Limb (tissue), 2 donors: ENCODE results near the gene RERE.

ENCODE experiments used
- DNase-seq, 2 donors: peaks; one replicate each; pipeline ENCODE4 v3.0.0-alpha.2; 2016; ENCODE audit errors: extremely low spot score in 2 of 2

Gene RERE

DNA sequence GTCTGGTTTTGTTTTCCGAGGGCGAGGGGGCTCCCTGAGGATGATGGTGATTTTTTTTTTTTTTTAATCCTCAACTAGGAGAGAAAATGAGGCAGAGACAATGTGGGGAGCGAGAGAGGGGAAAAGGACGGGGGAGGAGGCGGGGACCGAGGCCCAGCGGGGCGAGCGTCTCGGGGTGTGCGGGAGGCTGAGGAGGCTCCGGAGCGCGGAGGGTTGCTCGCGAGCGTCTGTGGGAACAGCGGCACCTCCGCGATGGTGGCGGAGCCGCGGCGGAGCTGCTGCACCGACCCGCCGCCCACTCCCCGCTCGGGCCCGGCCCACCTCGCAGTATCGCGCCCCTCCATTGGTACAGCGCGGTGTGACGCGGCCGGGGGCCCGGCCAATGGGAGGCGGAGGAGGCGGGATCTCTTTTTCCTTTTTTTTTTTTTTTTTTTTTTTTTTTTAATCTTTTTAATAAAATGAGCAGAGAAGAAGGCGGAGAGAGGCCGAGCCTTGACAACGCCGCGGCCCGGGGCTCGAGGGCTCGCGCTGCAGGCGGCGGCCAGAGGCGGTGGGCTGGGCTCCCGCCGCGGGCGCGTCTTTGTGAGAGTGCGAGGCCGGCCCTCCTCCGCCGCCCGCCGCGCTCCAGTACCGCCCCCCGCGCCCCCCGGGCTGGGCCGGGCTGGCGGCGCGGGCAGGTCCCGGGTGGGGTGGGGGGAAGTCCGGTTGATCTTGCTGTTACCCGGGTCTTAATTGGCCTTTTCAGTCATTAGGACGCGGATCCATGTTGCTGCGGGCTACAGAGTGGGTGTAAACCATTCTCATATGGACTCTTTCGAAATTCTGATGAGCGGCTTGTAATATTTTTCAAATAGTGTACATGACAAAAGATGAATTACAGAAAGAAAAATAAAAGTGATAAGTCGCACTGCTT is at the start of gene RERE:
Gene RERE (minus strand): TSS at position 229 of the 913 bp plus-strand sequence.
- DNase-seq = peak; percentile 90 to 99

GRCh38 chr1:8866792-8867415 is 49.5 kb upstream of the RERE start:
- DNase-seq = no peak

DNA sequence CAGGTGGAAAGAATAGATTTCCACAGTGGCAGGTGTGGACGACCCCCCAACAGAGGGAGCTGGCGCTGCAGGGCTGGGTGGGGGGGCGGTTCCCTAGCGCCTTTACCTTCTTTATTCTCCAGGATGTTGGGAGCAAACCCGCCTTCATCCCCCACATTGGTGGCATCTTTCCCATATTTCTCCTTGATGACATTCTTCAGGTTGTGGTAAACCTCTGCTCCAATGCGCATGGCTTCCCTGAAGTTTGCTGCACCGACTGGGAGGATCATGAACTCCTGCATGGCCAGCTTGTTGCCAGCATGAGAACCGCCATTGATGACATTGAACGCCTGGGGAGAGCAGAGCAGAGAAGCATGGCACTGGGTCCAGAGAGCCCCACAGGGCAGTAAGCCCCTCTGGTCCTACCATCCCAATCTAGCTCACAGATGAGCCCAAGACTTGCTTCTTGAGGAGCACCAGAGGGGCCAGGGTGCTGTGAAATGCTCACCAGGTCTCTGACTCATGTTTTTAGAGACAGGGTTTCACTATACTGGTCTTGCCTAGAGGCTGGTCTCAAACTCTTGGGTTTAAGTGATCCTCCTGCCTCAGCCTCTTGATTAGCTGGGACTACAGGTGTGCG is 48.8 kb upstream of the RERE start:
- DNase-seq = no peak

DNA sequence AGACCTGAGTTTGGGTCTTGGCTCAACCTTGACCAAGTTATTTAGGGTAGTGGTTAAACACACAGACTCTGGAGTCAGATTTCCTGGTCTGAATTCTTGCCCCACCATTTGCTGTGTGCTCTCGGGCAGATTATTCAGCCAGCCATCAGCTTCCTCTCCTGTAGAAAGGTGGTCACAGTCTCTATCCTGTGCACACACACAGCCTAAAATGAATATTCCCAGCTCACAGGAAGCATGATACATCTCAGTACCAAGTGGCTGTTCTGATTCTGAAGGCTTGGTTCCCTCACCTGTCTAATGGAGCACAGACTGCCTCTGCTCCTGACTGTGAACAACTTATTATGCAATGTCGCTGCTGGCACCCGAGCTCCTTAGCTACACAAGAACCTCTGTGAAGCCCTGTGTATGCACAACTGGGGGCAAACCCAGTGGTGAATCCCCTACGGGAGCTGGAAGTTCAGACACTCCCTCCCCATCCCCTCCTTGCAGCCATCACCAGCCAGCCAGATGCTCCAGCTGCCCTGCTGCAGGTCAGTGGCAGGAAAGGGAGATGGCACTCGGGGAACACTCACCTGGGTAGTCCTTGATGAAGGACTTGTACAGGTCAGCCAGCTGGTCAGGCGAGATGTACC is 47.4 kb upstream of the RERE start:
- no peak for DNase-seq

DNA sequence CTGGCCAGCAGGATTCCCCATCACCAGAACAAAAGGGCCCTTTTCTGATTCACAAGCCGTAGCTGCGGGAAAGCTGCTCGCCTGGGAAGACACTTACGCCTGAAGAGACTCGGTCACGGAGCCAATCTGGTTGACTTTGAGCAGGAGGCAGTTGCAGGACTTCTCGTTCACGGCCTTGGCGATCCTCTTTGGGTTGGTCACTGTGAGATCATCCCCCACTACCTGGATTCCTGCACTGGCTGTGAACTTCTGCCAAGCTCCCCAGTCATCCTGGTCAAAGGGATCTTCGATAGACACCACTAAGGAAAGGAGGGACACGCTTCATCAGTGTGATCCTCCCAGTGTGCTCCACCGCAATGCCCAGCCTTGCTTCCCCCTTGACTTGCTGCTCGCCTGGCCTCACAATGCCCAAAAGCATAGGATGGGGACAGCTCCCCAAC is 46.4 kb upstream of the RERE start:
- no peak for DNase-seq

- DNase-seq = no peak
Measured at GRCh38 chr1:8863138-8863537, 45.7 kb upstream of the RERE start.

DNA sequence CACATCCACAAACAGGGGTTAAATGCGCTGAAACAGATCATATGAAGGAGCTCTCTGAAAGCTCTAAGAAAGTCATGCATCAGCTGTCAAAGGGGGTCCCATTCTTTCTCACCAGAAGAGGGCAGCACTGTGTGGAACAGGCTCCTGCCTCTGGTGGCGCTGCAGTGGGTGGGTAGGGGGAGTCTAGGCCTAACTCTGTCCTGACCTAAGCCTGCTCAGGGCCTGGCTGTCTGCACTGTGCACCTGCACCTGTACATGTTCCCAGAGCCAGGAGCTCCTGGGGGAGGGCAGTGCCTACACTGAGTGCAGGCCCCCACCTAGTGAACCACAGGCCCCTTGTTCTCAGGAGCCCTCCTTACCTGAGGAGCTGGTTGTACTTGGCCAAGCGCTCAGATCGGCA is 45.1 kb upstream of the RERE start:
- DNase-seq = no peak

DNA sequence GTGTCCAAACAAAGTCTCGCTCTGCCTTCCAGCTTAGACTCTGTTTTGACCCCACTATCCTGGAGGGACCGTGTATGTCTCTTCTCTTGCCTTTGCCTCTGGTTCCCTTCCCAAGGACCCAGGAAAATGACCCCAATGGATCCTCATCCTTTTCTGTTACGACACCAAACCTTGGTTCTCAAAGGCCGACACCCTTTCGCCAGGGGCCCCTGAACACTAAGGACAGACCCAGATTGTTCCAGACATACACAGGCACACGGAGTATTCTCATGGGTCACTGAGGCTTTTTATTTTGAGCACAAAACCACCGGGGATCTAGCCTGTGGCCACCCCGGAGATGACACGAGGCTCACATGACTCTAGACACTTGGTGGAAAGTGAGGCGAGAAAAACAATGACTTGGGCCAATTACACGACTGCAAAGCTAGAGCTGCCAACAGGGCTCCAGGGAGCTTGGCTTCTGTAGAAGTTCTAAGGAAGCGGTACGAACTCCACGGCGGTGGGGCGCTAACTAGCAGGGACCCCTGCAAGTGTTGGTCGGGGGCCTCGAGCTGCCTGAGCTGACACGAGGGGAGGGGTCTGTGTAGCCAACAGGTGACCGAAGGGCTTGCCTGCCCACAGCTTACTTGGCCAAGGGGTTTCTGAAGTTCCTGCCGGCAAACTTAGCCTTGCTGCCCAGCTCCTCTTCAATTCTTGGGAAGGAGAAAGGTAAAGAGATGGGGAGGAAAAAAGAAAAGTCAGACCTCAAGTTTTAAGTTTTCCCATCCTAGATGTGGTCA is 43.5 kb upstream of the RERE start:
- DNase-seq = no peak

DNA sequence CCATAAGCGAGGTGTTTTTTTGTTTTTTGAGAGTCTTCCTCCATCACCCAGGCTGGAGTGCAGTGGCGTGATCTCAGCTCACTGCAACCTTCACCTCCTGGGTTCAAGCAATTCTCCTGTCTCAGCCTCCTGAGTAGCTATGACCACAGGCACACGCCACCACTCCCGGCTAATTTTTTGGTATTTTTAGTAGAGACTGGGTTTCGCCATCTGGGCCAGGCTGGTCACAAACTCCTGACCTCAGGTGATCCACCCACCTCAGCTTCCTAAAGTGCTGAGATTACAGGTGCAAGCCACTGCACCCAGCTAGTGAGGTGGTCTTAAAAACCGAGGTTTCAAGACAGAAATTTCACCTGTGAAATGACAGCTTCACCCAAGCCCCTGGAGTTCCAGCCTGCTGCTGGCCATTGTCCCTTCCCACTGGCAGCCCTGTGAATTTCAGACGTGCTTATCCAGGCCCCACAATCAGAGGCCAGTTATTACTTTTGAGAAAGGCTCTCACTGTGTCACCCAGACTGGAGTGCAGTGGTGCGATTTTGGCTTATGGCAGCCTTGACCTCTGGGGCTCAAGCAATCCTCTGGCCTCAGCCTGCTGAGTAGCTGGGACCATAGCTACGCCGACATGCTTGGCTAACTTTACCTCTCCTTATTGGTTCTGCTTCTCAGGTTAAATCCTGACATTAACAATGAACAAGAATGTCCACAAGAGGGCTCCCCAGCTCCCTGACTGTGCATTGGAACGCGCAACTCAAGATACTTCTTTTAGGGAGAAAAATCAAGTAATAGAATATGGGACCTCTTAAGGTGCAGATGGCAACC is 41.7 kb upstream of the RERE start:
- peak in 1 of 2 donors; percentile 55 for DNase-seq

- DNase-seq = no peak
Measured at GRCh38 chr1:8858112-8858668, 40.8 kb upstream of the RERE start.

DNA sequence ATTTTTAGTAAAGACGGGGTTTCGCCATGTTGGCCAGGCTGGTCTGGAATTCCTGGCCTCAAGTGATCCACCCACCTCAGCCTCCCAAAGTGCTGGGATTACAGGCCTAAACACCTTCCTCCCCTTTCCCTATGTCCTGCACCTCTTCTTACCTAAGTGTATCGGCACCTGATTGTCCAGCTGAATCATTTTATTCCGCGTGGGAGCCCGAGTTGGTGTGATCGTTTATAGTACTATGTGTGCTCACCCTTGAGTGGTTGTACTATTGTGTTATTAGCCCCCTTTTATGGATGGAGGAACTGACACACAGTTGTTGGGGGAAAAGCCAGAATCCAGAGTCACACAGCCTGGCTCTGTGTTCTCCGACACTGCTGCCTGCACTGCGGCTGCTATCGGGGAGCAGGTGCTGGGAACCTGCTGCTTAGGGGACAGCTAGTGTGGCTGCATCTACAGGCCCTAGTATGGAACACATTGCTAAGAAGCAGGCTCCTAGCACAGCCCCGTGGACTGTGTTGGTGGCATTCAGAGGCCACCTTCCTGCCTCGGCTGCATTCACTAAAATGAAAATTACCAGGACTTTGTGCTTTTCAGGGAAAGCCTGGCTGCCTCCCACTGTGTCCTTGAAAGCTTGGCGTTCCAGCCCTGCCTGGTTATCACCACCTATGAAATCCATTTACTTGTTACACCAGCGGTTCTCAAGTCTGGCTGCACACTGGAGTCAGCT is 39.4 kb upstream of the RERE start:
- DNase-seq = no peak

DNA sequence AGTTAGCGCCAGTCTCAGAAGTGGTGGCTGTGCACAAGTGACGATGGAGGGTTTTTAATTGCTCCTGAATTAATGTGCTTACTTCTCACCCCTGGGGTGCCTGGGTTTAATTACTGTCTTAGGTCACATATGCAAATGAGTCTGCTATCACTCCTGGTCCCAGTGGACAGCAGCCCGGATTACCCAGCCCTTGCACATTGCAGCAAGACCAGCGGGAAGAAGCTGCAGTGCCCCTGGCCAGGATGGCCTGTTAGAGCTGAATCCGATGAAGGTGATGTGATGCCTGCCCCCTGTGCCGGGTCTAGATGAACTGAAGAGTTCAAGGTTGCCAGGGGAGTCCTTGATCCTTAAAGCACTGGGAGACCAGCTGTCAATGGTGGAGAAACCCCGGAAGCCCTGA is 36.8 kb upstream of the RERE start:
- DNase-seq = no peak

DNA sequence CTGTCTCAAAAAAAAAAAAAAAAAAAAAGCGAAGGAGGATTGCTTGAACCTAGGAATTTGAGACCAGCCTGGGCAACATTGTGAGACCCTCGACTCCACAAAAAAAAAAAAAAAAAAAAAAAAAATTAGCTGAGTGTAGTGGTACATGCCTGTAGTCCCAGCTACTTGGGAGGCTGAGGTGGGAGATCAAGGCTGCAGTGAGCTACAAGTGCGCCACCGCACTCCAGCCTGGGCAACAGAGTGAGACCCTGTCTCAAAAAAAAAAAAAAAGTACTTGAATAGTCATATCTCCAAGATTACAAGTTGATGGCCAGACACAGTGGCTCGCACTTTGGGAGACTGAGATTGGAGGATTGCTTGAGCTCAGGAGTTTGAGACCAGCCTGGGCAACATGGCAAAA is 33.6 kb upstream of the RERE start:
- no peak for DNase-seq

DNA sequence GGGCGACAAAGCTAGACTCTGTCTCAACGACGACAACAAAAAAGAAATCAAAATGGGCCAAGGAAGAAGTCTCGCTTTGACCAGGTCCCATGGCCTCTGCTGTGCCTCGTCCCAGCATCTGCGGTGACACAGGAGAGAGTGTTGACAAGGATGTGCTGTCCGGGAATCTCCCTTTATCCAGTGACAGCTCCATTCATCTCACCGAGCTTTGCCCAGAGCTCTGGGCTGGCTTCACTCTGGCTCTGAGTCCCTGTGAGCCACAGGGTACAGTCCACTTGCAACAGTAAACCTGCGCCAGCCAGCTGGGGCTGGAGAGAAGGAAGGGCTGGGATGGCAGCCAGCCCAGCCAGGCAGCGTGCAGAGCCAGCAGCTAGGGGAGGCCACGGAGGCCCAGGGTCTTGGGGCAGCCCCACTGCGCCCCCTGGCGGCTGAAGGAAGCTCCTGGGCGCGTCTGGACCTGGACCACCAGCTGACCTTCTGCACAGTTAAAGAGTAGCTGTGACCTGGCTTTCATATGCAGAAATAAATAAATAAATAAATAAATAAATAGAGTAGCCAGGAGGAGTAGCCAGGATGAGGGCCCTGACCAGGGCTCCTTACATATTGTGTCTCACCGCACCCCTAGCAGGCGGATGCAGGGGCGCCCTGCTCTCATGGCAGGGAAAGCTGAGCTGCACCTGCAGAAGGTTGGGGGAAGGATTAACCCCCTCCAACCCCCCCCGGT is 31.4 kb upstream of the RERE start:
- DNase-seq = peak; percentile 90 to 91

GRCh38 chr1:8847990-8848389 is 30.6 kb upstream of the RERE start:
- DNase-seq = peak; percentile 41 to 51

GRCh38 chr1:8846263-8846662 is 28.8 kb upstream of the RERE start:
- no peak for DNase-seq

DNA sequence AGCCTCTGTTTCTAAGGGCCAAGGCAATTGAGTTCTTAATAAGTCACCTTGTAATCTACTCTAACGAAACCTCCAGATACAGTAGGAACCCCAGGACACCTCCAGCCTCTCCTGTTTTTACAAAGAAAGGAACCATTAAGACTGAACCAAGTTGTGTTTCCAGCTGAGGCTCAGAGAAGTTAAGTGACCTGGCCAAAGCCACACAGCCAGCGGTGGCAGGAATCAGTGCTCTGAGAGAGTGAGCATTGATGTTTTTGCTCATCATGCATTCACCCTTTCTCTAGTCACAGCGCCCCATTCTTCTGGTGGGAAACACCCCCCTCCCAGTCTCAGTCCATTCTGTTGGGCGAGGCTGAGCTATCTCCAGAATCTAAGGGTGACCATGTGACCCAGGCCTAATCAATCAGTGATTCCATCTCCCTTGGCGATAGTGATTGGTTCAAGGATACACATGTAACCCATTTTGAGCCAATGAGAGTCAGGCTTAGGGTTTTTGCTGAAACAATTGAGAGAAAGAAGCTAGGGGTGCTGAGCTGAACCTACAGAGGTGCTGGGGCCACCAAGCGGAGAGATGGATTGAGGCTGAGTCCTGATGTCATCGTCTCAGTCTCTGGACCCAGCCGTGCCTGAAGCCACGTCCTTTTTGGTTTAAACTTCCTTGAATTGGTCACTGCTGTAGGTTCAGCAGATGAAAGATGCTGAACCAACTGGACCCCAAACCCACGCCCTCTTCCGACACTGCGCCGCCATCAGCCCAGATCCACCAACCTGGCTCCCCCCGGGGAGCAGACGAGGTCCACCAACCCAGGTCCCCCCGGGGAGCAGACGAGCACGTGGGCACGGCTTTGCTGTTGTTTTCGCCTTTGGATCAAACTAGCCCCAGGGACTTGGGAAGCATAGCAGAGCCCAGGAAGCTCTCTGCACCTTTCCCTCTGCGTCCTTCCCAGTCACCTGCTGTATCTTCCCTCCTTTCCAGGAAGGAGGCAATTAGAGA is 28.0 kb upstream of the RERE start:
- no peak for DNase-seq
